SU-DHL-6 (cell line): ENCODE results near the gene MRPL22.

Experiments
- H2AFZ ChIP-seq: fragments of 200-600 bp; sonication (generic); 2 replicates; pipeline ENCODE4 v1.6.1; 2014; ENCODE audit warnings: low read depth, mild to moderate bottlenecking, moderate library complexity, mixed read lengths, antibody characterized with exemption, low read length; ENCODE audit not compliant: severe bottlenecking
- H3F3A ChIP-seq: fragments of 200-600 bp; shearing (Covaris generic); 2 replicates; pipeline ENCODE4 v1.6.0; 2016; ENCODE audit warnings: antibody characterized with exemption, mild to moderate bottlenecking; ENCODE audit not compliant: insufficient read depth
- H3K27ac ChIP-seq: fragments of 200-600 bp; sonication (generic); 2 replicates; pipeline ENCODE4 v1.5.1; 2016; ENCODE audit warnings: low read depth, mild to moderate bottlenecking, low read length, moderate library complexity, mixed read lengths
- H3K27me3 ChIP-seq: fragments of 200-600 bp; sonication (generic), shearing (Covaris generic); 2 replicates; pipeline ENCODE4 v1.6.0; 2014; ENCODE audit warnings: mild to moderate bottlenecking, low read length
- H3K36me3 ChIP-seq: fragments of 200-600 bp; sonication (generic); 2 replicates; pipeline ENCODE4 v1.6.1; 2014; ENCODE audit warnings: mild to moderate bottlenecking, low read length, mixed read lengths
- H3K4me2 ChIP-seq: fragments of 300-600, 200-600 bp; shearing (Covaris generic), sonication (generic); 2 replicates; pipeline ENCODE4 v1.6.0; 2014; ENCODE audit warnings: low read length, low read depth, mild to moderate bottlenecking; ENCODE audit not compliant: poor library complexity, severe bottlenecking
- H3K4me3 ChIP-seq: fragments of 200-600 bp; sonication (generic); 2 replicates; pipeline ENCODE4 v1.5.1; 2014; ENCODE audit warnings: antibody characterized with exemption, low read length, mild to moderate bottlenecking, mixed read lengths; ENCODE audit not compliant: insufficient read depth, poor library complexity, severe bottlenecking
- H3K79me2 ChIP-seq: fragments of 200-600 bp; sonication (generic); 2 replicates; pipeline ENCODE4 v1.6.1; 2014; ENCODE audit warnings: mild to moderate bottlenecking, low read length, moderate library complexity; ENCODE audit not compliant: insufficient read depth
- H3K9ac ChIP-seq: fragments of 200-600 bp; sonication (generic); 2 replicates; pipeline ENCODE4 v1.7.0; 2014; ENCODE audit warnings: mild to moderate bottlenecking, low read length
- H3K9me2 ChIP-seq: fragments of 200-600 bp; sonication (generic); replicated peaks from 2 replicates; pipeline ENCODE4 v1.6.1; 2014; ENCODE audit warnings: low read length; ENCODE audit not compliant: insufficient read depth
- H3K9me3 ChIP-seq: fragments of 200-600 bp; sonication (generic); 2 replicates; pipeline ENCODE4 v1.6.1; 2014; ENCODE audit warnings: low read length, mixed read lengths; ENCODE audit not compliant: insufficient read depth
- H4K20me1 ChIP-seq: fragments of 200-600 bp; sonication (generic); 2 replicates; pipeline ENCODE4 v1.6.1; 2014; ENCODE audit warnings: low read depth, mild to moderate bottlenecking, antibody characterized with exemption, low read length, moderate library complexity, mixed read lengths
- CTCF ChIP-seq: fragments of 200-600 bp; sonication (generic); IDR thresholded peaks from one replicate; pipeline ENCODE4 v1.5.1; 2017; ENCODE audit warnings: antibody characterized with exemption, mild to moderate bottlenecking, low read length, moderate library complexity; ENCODE audit not compliant: insufficient read depth, poor library complexity, severe bottlenecking
- EZH2phosphoT487 ChIP-seq: fragments of 200-600 bp; sonication (generic), shearing (Covaris generic); conservative IDR thresholded peaks from 2 replicates; pipeline ENCODE4 v1.6.1; 2018; ENCODE audit warnings: mild to moderate bottlenecking, antibody characterized with exemption, low read length, moderate library complexity, mixed read lengths

MRPL22 gene

GRCh38 chr5:154984946-154985516, 44.2 kb downstream of the MRPL22 start:
- H3K4me2 ChIP-seq: no peak overlapping the region
- H3K27ac ChIP-seq: no peak overlapping the region
- no peaks in the 10 kb centered on the region for H3K27me3 ChIP-seq
- TF ChIP-seq EZH2phosphoT487 (no peak), CTCF (no peak)
- no peaks in the 10 kb centered on the region for H3F3A ChIP-seq
- no peak overlapping the region for H2AFZ ChIP-seq
- no peak overlapping the region for H3K9ac ChIP-seq
- H3K36me3 ChIP-seq: no peaks in the 10 kb centered on the region
- H4K20me1 ChIP-seq: no peaks in the 10 kb centered on the region
- no peaks in the 10 kb centered on the region for H3K79me2 ChIP-seq
- H3K4me3 ChIP-seq: no peak overlapping the region
- H3K9me2 ChIP-seq: no peaks in the 10 kb centered on the region
- H3K9me3 ChIP-seq: no peaks in the 10 kb centered on the region

GRCh38 chr5:154986151-154986550, 45.3 kb downstream of the MRPL22 start:
- TF ChIP-seq EZH2phosphoT487 (no peak), CTCF (no peak)

GRCh38 chr5:154989626-154990025, 48.8 kb downstream of the MRPL22 start:
- no peaks in the 10 kb centered on the region for H3K9me2 ChIP-seq
- H3K79me2 ChIP-seq: no peaks in the 10 kb centered on the region
- TF ChIP-seq CTCF: no peak
- no peak for TF ChIP-seq EZH2phosphoT487
- no peak overlapping the region for H3K9ac ChIP-seq
- H3K36me3 ChIP-seq: no peaks in the 10 kb centered on the region
- no peaks in the 10 kb centered on the region for H3K27me3 ChIP-seq
- no peak overlapping the region for H3K4me2 ChIP-seq
- no peak overlapping the region for H3K4me3 ChIP-seq
- no peak overlapping the region for H2AFZ ChIP-seq
- H3K27ac ChIP-seq: no peak overlapping the region
- H3F3A ChIP-seq: no peaks in the 10 kb centered on the region
- H3K9me3 ChIP-seq: no peaks in the 10 kb centered on the region
- H4K20me1 ChIP-seq: no peaks in the 10 kb centered on the region

More at GRCh38 chr5:154986151-154986550, 45.3 kb downstream of the MRPL22 start:
- Histone ChIP-seq H4K20me1 (no peaks in the 10 kb centered on the region), H3K27me3 (no peaks in the 10 kb centered on the region), H3K79me2 (no peaks in the 10 kb centered on the region), H3K4me2 (no peak overlapping the region), H3K27ac (no peak overlapping the region), H3F3A (no peaks in the 10 kb centered on the region), H3K4me3 (no peak overlapping the region), H3K9ac (no peak overlapping the region), H3K9me2 (no peaks in the 10 kb centered on the region), H2AFZ (no peak overlapping the region), H3K9me3 (no peaks in the 10 kb centered on the region), H3K36me3 (no peaks in the 10 kb centered on the region)
